Neural progenitor cell (in vitro differentiated cells): Measurements from ENCODE around the gene SNX32. TPM values are rescaled to one million over a fixed set of nuclear protein-coding genes. Genes with fewer than 3 reads are reported as not detected.

ENCODE experiments used
- DNase-seq: peaks from one replicate; pipeline ENCODE4 v3.0.0-alpha.2; 2016; ENCODE audit warnings: low spot score
- H2AFZ ChIP-seq: fragments of 200-600 bp; sonication (generic); replicated peaks from 2 replicates; pipeline ENCODE4 v1.6.1; 2016; ENCODE audit warnings: antibody characterized with exemption
- H3F3A ChIP-seq: fragments of 200-600 bp; sonication (generic); 2 replicates; pipeline ENCODE4 v1.6.1; 2016; ENCODE audit warnings: antibody characterized with exemption, low read depth
- H3K27ac ChIP-seq: fragments of 200-600 bp; sonication (generic); 2 replicates; pipeline ENCODE4 v1.5.1; 2016; ENCODE audit warnings: mild to moderate bottlenecking
- H3K27me3 ChIP-seq: fragments of 200-600 bp; sonication (generic); 2 replicates; pipeline ENCODE4 v1.6.1; 2016; ENCODE audit warnings: mild to moderate bottlenecking, moderate library complexity
- H3K36me3 ChIP-seq: fragments of 200-600 bp; sonication (generic); 2 replicates; pipeline ENCODE4 v1.5.1; 2016
- H3K4me1 ChIP-seq: fragments of 200-600 bp; sonication (generic); 2 replicates; pipeline ENCODE4 v1.6.1; 2016; ENCODE audit warnings: mixed run types
- H3K4me2 ChIP-seq: fragments of 200-600 bp; sonication (generic); 2 replicates; pipeline ENCODE4 v1.6.1; 2016
- H3K4me3 ChIP-seq: fragments of 200-600 bp; sonication (generic); 2 replicates; pipeline ENCODE4 v1.5.1; 2016
- H3K79me2 ChIP-seq: fragments of 200-600 bp; sonication (generic); 2 replicates; pipeline ENCODE4 v1.6.1; 2016; ENCODE audit warnings: low read depth
- H3K9ac ChIP-seq: fragments of 200-600 bp; sonication (generic); 2 replicates; pipeline ENCODE4 v1.6.1; 2016
- H3K9me3 ChIP-seq: fragments of 200-600 bp; sonication (generic); 2 replicates; pipeline ENCODE4 v1.5.1; 2016; ENCODE audit warnings: low read depth
- H4K20me1 ChIP-seq: fragments of 200-600 bp; sonication (generic); 2 replicates; pipeline ENCODE4 v1.6.1; 2016; ENCODE audit warnings: low read depth
- H3K27ac Mint-ChIP-seq: 3 replicates; pipeline ENCODE4 v1.8.0; 2021; ENCODE audit warnings: mixed read lengths
- H3K27me3 Mint-ChIP-seq: 2 replicates; pipeline ENCODE4 v1.8.0; 2022; ENCODE audit warnings: low read depth, mild to moderate bottlenecking, inconsistent platforms, moderate library complexity, mixed read lengths; ENCODE audit not compliant: insufficient read depth
- H3K36me3 Mint-ChIP-seq: 3 replicates; pipeline ENCODE4 v1.8.0; 2021; ENCODE audit warnings: mixed read lengths
- H3K4me1 Mint-ChIP-seq: 3 replicates; pipeline ENCODE4 v1.8.0; 2021; ENCODE audit warnings: mixed read lengths
- H3K4me3 Mint-ChIP-seq: 3 replicates; pipeline ENCODE4 v1.8.0; 2021; ENCODE audit warnings: mild to moderate bottlenecking, moderate library complexity, mixed read lengths
- H3K9me3 Mint-ChIP-seq: 3 replicates; pipeline ENCODE4 v1.8.0; 2020; ENCODE audit warnings: mixed read lengths
- EZH2 ChIP-seq: fragments of 200-600 bp; sonication (generic); IDR thresholded peaks from 2 replicates; pipeline ENCODE4 v1.6.1; 2017; ENCODE audit warnings: antibody characterized with exemption, mild to moderate bottlenecking, moderate library complexity
- EZH2phosphoT487 ChIP-seq: fragments of 200-600 bp; sonication (generic); IDR thresholded peaks from 2 replicates; pipeline ENCODE4 v1.6.1; 2017; ENCODE audit warnings: antibody characterized with exemption
- total RNA-seq: library from RNA; depleted of rRNA; stranded (reverse); fragments of >200 nt; gene quantifications from 2 replicates; pipeline ENCODE4 v1.2.3, GENCODE V29; 2015; ENCODE audit warnings: low replicate concordance
- TF ChIP-seq, protein P1 (sequence below): fragments of 200-600 bp; sonication (generic); IDR thresholded peaks from 2 replicates; pipeline ENCODE4 v1.5.1; 2017; ENCODE audit warnings: antibody characterized with exemption, mild to moderate bottlenecking

The SNX32 gene
- total RNA-seq, 1 donor from 2014 or later = 1.4 TPM

DNA sequence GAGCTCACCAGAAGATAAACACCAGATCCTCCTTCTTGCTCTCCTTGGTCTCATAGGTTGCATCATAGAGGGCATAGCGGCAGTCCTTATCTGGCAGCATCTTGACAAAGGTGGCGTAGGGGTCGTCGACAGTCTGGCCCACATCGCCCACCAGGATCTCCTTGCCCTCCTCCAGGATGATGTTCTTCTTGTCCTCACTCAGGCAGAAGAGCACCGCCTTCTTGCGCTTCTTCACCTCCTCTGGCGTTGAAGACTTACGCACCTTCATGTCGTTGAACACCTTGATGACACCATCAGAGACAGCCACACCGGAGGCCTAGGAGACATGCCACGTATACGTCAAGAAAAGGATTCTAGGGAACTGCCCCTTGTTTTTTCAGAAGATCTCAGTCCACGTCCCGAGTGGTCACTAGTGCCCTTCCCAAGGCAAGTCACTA is 22.2 kb downstream of the SNX32 start:
- peak overlapping the region; percentile 93 for H3K4me3 Mint-ChIP-seq
- Histone ChIP-seq H3K27ac (no peak overlapping the region), H3K4me1 (peaks cover 3% of the 10 kb centered on the region), H3K4me2 (peak overlapping the region; percentile 92), H3K36me3 (peaks cover 7% of the 10 kb centered on the region), H3K27me3 (no peaks in the 10 kb centered on the region), H3F3A (peaks cover 85% of the 10 kb centered on the region), H3K79me2 (peaks cover 45% of the 10 kb centered on the region), H4K20me1 (peaks cover 40% of the 10 kb centered on the region), H3K9me3 (no peaks in the 10 kb centered on the region), H3K4me3 (peak overlapping the region; percentile 87), H2AFZ (no peak overlapping the region), H3K9ac (no peak overlapping the region)
- peaks cover 24% of the 10 kb centered on the region for H3K27me3 Mint-ChIP-seq
- peaks cover 45% of the 10 kb centered on the region for H3K36me3 Mint-ChIP-seq
- TF ChIP-seq, protein P1, sequence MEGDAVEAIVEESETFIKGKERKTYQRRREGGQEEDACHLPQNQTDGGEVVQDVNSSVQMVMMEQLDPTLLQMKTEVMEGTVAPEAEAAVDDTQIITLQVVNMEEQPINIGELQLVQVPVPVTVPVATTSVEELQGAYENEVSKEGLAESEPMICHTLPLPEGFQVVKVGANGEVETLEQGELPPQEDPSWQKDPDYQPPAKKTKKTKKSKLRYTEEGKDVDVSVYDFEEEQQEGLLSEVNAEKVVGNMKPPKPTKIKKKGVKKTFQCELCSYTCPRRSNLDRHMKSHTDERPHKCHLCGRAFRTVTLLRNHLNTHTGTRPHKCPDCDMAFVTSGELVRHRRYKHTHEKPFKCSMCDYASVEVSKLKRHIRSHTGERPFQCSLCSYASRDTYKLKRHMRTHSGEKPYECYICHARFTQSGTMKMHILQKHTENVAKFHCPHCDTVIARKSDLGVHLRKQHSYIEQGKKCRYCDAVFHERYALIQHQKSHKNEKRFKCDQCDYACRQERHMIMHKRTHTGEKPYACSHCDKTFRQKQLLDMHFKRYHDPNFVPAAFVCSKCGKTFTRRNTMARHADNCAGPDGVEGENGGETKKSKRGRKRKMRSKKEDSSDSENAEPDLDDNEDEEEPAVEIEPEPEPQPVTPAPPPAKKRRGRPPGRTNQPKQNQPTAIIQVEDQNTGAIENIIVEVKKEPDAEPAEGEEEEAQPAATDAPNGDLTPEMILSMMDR = no peak
- H3K9me3 Mint-ChIP-seq = peaks cover 10% of the 10 kb centered on the region
- DNase-seq = peak; percentile 8
- H3K27ac Mint-ChIP-seq = no peak overlapping the region
- peaks cover 25% of the 10 kb centered on the region for H3K4me1 Mint-ChIP-seq

DNA sequence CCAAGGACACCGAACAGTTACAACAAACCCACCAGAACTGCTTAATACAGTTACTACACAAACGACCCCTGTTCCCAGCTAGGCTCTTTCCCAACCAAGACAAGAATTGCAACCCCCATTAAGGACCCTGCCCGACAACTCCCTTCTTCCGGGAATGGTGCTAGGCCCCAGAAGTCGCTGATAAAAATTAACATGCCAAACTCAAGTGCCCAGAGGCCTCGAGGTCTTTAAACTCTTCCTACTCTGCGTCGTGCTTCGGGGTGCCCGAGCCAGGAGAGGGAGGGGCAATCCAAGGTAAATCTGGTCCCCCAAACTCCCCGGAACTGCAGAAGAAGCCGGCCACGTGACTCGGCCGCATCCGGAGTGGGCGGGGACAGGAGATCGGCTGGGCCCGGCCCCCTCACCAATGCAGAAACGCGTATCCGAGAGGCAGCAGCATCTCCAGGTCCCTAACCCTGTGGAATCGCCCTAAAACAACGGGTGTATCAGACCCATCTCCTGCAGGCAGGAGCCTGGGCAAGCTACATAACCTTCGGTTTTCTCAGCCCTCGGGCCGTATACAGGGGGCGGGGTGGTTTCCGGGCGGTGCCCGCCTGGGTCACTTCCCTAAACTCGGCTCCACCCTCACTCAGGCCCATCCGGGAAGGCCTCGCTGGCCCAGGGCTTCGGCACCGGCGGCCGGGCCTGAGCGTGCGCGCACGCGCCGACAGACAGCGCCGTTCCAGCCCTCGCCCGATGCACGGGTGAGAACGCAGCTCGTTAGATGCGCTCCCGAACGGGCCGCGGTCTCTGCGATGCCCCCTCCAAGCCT is 23.1 kb downstream of the SNX32 start:
- Histone ChIP-seq H2AFZ (no peak overlapping the region), H3K9ac (peak overlapping the region; percentile 74), H3K27ac (peak overlapping the region; percentile 92), H3K4me2 (peak overlapping the region; percentile 92), H3K36me3 (peaks cover 7% of the 10 kb centered on the region), H3K79me2 (peaks cover 55% of the 10 kb centered on the region), H4K20me1 (peaks cover 48% of the 10 kb centered on the region), H3K4me1 (peaks cover 10% of the 10 kb centered on the region), H3K27me3 (no peaks in the 10 kb centered on the region), H3K9me3 (no peaks in the 10 kb centered on the region), H3F3A (peaks cover 82% of the 10 kb centered on the region), H3K4me3 (peak overlapping the region; percentile 87)
- Mint-ChIP-seq H3K27ac (peak overlapping the region; percentile 88), H3K27me3 (peaks cover 24% of the 10 kb centered on the region), H3K4me3 (peak overlapping the region; percentile 93), H3K4me1 (peaks cover 33% of the 10 kb centered on the region), H3K9me3 (peaks cover 10% of the 10 kb centered on the region), H3K36me3 (peaks cover 39% of the 10 kb centered on the region)
- TF ChIP-seq EZH2 = no peak
- TF ChIP-seq EZH2phosphoT487 = no peak
- TF ChIP-seq, protein P1 = no peak
- peak; percentile 82 for DNase-seq

DNA sequence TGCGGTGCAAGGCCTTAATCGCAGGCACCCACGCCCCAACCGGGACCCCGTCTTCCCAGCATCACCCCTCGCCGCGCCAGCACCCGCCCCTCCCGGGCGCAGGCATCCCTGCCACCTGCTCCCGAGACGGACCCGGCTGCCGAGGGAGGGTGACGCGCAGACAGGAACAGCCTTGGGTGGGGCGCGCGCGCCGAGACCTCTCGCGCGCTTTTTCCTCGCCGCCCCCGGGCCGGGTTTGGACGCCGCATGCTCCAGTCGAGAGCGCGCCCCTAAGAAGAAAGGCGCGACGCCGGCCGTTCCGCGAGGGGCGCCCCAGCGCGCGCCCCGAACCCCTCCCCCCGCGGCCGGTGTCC is 23.7 kb downstream of the SNX32 start:
- peak overlapping the region; percentile 92 for H3K27ac ChIP-seq
- TF ChIP-seq, protein P1 = no peak
- TF ChIP-seq EZH2 = no peak
- TF ChIP-seq EZH2phosphoT487 = no peak
- H2AFZ ChIP-seq = no peak overlapping the region
- no peak for DNase-seq
- Mint-ChIP-seq H3K9me3 (peaks cover 6% of the 10 kb centered on the region), H3K27ac (no peak overlapping the region), H3K27me3 (peaks cover 26% of the 10 kb centered on the region), H3K36me3 (peaks cover 36% of the 10 kb centered on the region), H3K4me1 (peaks cover 33% of the 10 kb centered on the region), H3K4me3 (peak overlapping the region; percentile 93)
- peaks cover 7% of the 10 kb centered on the region for H3K36me3 ChIP-seq
- H3K4me2 ChIP-seq = peak overlapping the region; percentile 92
- peaks cover 76% of the 10 kb centered on the region for H3F3A ChIP-seq
- peak overlapping the region; percentile 87 for H3K4me3 ChIP-seq
- peaks cover 59% of the 10 kb centered on the region for H3K79me2 ChIP-seq
- H3K4me1 ChIP-seq = peaks cover 10% of the 10 kb centered on the region
- H4K20me1 ChIP-seq = peaks cover 48% of the 10 kb centered on the region
- H3K9ac ChIP-seq = peak overlapping the region; percentile 74
- H3K27me3 ChIP-seq = no peaks in the 10 kb centered on the region
- no peaks in the 10 kb centered on the region for H3K9me3 ChIP-seq
